Pancreas (tissue), 10 donors: Measurements from ENCODE around the gene POU6F2. TPM values are rescaled to one million over a fixed set of nuclear protein-coding genes. Genes with fewer than 3 reads are reported as not detected.

Experiments
- ATAC-seq, 4 donors: fragments of 200-7000 bp; cut with Tn5 transposase; one replicate each; pipeline versions ENCODE4 v1.8.0 to v1.9.1; 2020; ENCODE audit warnings: mild to moderate bottlenecking in 4 of 4, moderate library complexity in 4 of 4
- DNase-seq, 6 donors: peaks; one replicate each; pipeline ENCODE4 v3.0.0-alpha.2; 2020
- FAIRE-seq: peaks from 2 replicates; lab custom pipeline; 2012; peaks lifted over from hg19 to GRCh38; lab: Jason Lieb, UNC
- H3K27ac ChIP-seq, 4 donors: fragments of 200-600 bp; sonication (generic); 1 replicate in 3 of 4; 2 replicates in 1 of 4; pipeline versions ENCODE4 v1.5.0 to v1.8.0; 2020
- H3K27me3 ChIP-seq, 4 donors: fragments of 200-600 bp; one replicate each; pipeline ENCODE4 v1.8.0; 2021
- H3K36me3 ChIP-seq, 3 donors: fragments of 200-600 bp; sonication (generic) in 1 of 3; one replicate each; pipeline versions ENCODE4 v1.5.0 to v1.8.0; 2020 to 2021
- H3K4me1 ChIP-seq, 3 donors: fragments of 200-600 bp; one replicate each; pipeline ENCODE4 v1.8.0; 2021
- H3K4me3 ChIP-seq, 4 donors: fragments of 200-600 bp; sonication (generic) in 2 of 4; one replicate each; pipeline versions ENCODE4 v1.5.0 to v1.8.0; 2020 to 2021
- H3K9me3 ChIP-seq, 4 donors: fragments of 200-600 bp; one replicate each; pipeline ENCODE4 v1.8.0; 2021
- WGBS, 2 donors: extraction: QIAGEN DNeasy Blood & Tissue Kit; methylation state at CpG; one replicate each; pipeline ENCODE4 v1.1.7; 2013; 5-methylcytosine and 5-hydroxymethylcytosine counted together
- intact Hi-C, 3 donors: fragments of 100-400 bp; cut with DNase I; formaldehyde crosslinking; loops; one replicate each; pipeline versions ENCODE4 v1.11.1 to v1.14.2; 2022
- polyA plus RNA-seq, 2 donors: library from polyadenylated mRNA; stranded (reverse); fragments of 200-250 nt; gene quantifications; one replicate each; pipeline ENCODE4 v1.2.3, GENCODE V29; 2013
- total RNA-seq, 6 donors: library from RNA; stranded (reverse); fragmentation: NEBNext Ultra II Directional in 4 of 6; extraction: Animal tissue kit (Norgen Biotek cat#: 25700) in 4 of 6; gene quantifications; one replicate each; pipeline versions ENCODE4 v1.2.1 to v1.2.4, GENCODE V29; 2021 to 2023
- TF ChIP-seq, protein P1 (sequence below), 4 donors: fragments of 200-600 bp; sonication (generic) in 3 of 4; IDR thresholded peaks; one replicate each; pipeline versions ENCODE4 v1.5.0 to v1.8.0; 2021; ENCODE audit warnings: antibody characterized with exemption in 4 of 4
- donor health status: healthy with polysubstance abuse.
- donor health status: DM: no; HTN: no; CAD: no; lungs with moderate emphysema.
- donor health status: DM: no; HTN: no; CAD: no.
- donor health status: control.
- donor health status: control.
- donor health status: Bipolar disorder and iron deficiency.
- donor health status: DM: yes; HTN: yes; CAD: no.
- donor health status: DM: no; HTN: no; CAD: no.
- donor health status: DM: no; HTN: no; CAD: no.
- donor health status: DM: yes; HTN: yes; CAD: no.

Gene POU6F2
- total and polyA plus RNA-seq, 8 donors: 1.3 to 4.2 (median 2.4) TPM

- WGBS, 2 donors: 53 to 62% methylated on average over 3 of the region's 3 CpGs
- no peaks in the 10 kb centered on the region for H3K9me3 ChIP-seq
- FAIRE-seq: no peak
- no peaks in the 10 kb centered on the region for H3K27me3 ChIP-seq
- DNase-seq: no peak
- no peak overlapping the region for H3K4me3 ChIP-seq
- H3K27ac ChIP-seq: no peak overlapping the region
- no peaks in the 10 kb centered on the region for H3K4me1 ChIP-seq
- intact Hi-C loops: no loop called here
- no peak for ATAC-seq
- no peaks in the 10 kb centered on the region for H3K36me3 ChIP-seq
- TF ChIP-seq, protein P1, sequence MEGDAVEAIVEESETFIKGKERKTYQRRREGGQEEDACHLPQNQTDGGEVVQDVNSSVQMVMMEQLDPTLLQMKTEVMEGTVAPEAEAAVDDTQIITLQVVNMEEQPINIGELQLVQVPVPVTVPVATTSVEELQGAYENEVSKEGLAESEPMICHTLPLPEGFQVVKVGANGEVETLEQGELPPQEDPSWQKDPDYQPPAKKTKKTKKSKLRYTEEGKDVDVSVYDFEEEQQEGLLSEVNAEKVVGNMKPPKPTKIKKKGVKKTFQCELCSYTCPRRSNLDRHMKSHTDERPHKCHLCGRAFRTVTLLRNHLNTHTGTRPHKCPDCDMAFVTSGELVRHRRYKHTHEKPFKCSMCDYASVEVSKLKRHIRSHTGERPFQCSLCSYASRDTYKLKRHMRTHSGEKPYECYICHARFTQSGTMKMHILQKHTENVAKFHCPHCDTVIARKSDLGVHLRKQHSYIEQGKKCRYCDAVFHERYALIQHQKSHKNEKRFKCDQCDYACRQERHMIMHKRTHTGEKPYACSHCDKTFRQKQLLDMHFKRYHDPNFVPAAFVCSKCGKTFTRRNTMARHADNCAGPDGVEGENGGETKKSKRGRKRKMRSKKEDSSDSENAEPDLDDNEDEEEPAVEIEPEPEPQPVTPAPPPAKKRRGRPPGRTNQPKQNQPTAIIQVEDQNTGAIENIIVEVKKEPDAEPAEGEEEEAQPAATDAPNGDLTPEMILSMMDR (IDR thresholded peaks at IDR 0.05): no peak
Observed at GRCh38 chr7:39288303-39288702, 310.6 kb downstream of the POU6F2 start.

DNA sequence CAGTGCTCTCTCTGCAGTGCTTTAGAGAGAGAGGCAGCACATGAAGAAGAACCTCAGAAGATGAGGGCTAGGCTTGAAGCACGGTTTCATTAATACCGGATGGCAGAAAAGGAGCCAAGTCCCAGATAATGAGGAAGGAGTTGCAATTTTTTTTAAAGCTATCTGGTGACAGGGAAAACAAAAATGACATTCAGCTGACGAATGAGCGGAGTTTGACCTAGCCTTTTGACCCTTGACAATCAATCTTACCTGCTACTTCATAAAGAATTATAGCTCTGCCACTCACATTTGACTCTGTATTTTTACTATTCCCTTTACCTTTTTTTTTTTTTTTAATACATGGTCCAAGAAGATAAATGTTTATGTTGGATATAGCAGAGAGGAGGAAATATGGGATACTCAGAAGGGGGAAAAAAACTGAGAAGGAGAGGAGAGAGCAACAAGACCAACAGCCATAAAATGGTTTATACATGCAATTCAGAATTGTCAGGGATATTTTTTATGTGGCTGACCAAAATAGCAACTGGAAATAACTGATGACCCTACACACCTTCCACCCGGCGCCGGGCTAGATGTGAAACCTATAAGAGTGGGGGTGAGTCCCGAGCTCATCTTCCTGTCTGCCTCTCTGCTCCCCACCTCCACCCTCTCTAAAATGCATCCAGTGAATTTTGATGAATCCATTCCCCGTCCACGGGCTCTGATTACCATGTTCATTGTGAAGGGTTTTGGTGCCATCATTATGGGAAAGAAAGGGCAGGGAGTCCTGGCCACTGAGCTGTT, 314.1 kb downstream of the POU6F2 start:
- ATAC-seq: no peak
- Histone ChIP-seq H3K4me3 (no peak overlapping the region), H3K4me1 (no peaks in the 10 kb centered on the region), H3K9me3 (no peaks in the 10 kb centered on the region), H3K36me3 (no peaks in the 10 kb centered on the region), H3K27ac (no peak overlapping the region), H3K27me3 (peaks cover 0 to 4% (median 0%) of the 10 kb centered on the region in 4 donors)
- WGBS, 2 donors: 38 to 46% methylated on average over 10 of the region's 10 CpGs
- TF ChIP-seq, protein P1 (IDR thresholded peaks at IDR 0.05): no peak
- DNase-seq: no peak
- no peak for FAIRE-seq
- intact Hi-C loops: no loop called here

DNA sequence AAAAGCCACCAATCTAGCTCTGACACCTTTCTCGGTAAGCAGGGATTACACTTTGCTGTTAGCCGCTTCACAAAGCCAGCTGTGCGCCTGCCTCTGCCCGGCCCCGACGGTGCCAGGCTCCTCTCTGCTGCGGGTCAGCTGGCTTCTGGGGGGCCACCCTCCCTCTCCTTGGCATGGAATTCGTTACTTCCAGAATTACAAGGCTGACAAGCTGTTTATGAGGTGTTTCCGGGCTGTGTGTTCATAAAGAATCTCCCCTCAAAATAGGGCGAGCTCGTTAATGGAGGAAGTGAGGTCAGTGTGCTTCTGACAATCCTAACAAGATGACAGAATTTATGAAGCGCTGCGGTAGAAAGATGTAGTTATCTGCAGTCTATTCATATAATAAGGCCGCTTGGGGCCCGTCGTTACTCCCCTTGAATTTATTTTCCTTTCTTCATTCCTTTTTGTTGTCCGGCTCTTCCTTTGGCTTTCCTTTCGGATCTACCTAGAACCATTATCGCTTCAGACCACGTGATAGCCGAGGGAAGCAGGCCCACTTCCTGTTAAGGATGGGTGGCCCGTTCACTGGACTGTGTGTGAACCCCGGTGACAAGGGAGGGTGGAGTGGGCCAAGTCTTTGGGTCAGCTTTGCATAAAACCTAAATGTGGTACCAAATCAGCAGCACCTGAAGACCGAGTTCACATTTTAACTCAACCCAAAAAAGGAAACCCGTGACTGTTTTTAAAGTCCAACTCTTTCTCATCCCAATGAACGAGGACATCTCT, 315.5 kb downstream of the POU6F2 start:
- TF ChIP-seq, protein P1 (IDR thresholded peaks at IDR 0.05): no peak
- DNase-seq (no peak), ATAC-seq (no peak), FAIRE-seq (no peak)
- Histone ChIP-seq H3K36me3 (no peaks in the 10 kb centered on the region), H3K27me3 (peaks cover 0 to 4% (median 0%) of the 10 kb centered on the region in 4 donors), H3K4me1 (no peaks in the 10 kb centered on the region), H3K4me3 (no peak overlapping the region), H3K27ac (no peak overlapping the region), H3K9me3 (no peaks in the 10 kb centered on the region)
- intact Hi-C loops: no loop called here
- 76 to 85% methylated on average over 26 of the region's 26 CpGs for WGBS, 2 donors

DNA sequence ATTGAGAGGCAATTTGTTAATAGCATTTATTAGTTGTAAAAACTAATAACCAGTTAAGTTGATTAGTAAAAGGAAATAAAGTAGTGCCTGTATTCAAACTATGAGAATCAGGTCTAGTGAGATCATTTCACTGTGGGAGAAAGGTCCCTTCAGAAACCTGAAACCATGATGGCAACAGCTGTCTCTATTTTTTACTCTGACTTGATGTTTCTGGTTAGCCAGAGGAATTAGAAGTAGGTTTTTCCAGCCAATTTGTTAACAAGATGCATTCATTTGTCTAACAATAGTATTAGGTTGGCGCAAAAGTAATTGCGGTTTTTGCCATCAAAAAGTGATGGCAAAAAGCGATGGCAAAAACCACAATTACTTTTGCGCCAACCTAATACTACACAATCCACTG, 316.3 kb downstream of the POU6F2 start:
- Histone ChIP-seq H3K27ac (no peak overlapping the region), H3K4me3 (no peak overlapping the region), H3K9me3 (no peaks in the 10 kb centered on the region), H3K4me1 (no peaks in the 10 kb centered on the region), H3K27me3 (peaks cover 0 to 4% (median 0%) of the 10 kb centered on the region in 4 donors), H3K36me3 (no peaks in the 10 kb centered on the region)
- 94 to 95% methylated on average over 4 of the region's 4 CpGs for WGBS, 2 donors
- intact Hi-C loops: no loop called here
- ATAC-seq (no peak), FAIRE-seq (no peak), DNase-seq (no peak)
- TF ChIP-seq, protein P1 (IDR thresholded peaks at IDR 0.05): no peak
